Panc1 (cell line): Measurements from ENCODE around the gene CKAP5. TPM values are rescaled to one million over a fixed set of nuclear protein-coding genes. Genes with fewer than 3 reads are reported as not detected.

Experiments used
- ATAC-seq: fragments of 200-7000 bp; cut with Tn5 transposase; 2 replicates; pipeline ENCODE4 v1.9.1; 2020; ENCODE audit warnings: mild to moderate bottlenecking, moderate library complexity
- BruUV-seq: library from RNA; stranded (reverse); fragments of 400-500 nt; replicated peaks from 2 replicates; lab custom pipeline; 2021; lab: Mats Ljungman, UMichigan
- CTCF ChIA-PET: fragments of 300-600 bp; sonication (Branson Sonifier 250); formaldehyde crosslinking; loops from one replicate; lab custom pipeline; 2022; ENCODE audit warnings: antibody characterized with exemption; lab: Charles Lee
- POLR2A ChIA-PET: fragments of 300-600 bp; sonication (Branson Sonifier 250); formaldehyde crosslinking; loops from one replicate; lab custom pipeline; 2022; ENCODE audit warnings: antibody characterized with exemption; lab: Charles Lee
- DNase-seq: peaks from one replicate; pipeline ENCODE4 v3.0.0-alpha.2; 2010; ENCODE audit warnings: low read depth, low spot score
- H3K27ac ChIP-seq: 2 replicates; pipeline ENCODE4 v1.5.1; 2011; ENCODE audit warnings: mild to moderate bottlenecking, low read length, inconsistent platforms
- H3K27me3 ChIP-seq: fragments of 200-500 bp; sonication (Bioruptor generic); 2 replicates; pipeline ENCODE4 v1.6.0; 2014; ENCODE audit warnings: low read length, inconsistent platforms; ENCODE audit not compliant: control insufficient read depth, insufficient read depth
- H3K36me3 ChIP-seq: fragments of 200-500 bp; sonication (Bioruptor generic); 2 replicates; pipeline ENCODE4 v1.5.1; 2014; ENCODE audit warnings: inconsistent platforms, mild to moderate bottlenecking, low read length, moderate library complexity; ENCODE audit not compliant: control insufficient read depth, insufficient read depth
- H3K4me1 ChIP-seq: 2 replicates; pipeline ENCODE4 v1.5.1; 2011; ENCODE audit warnings: inconsistent platforms, mild to moderate bottlenecking, low read length, moderate library complexity; ENCODE audit not compliant: control insufficient read depth, insufficient read depth
- H3K4me3 ChIP-seq, 2 experiments: 2 replicates each; pipeline ENCODE4 v1.5.1; 2011 to 2012; ENCODE audit warnings: low read depth in 2 of 2, low read length in 2 of 2, mild to moderate bottlenecking in 2 of 2, inconsistent platforms in 1 of 2, moderate library complexity in 1 of 2
- H3K9me3 ChIP-seq: fragments of 200-500 bp; sonication (Bioruptor generic); 2 replicates; pipeline ENCODE4 v1.5.1; 2014; ENCODE audit warnings: low read depth, mild to moderate bottlenecking, inconsistent platforms, low read length, moderate library complexity; ENCODE audit not compliant: control insufficient read depth, insufficient read depth
- CTCF ChIP-seq: fragments of 450-650 bp; IDR thresholded peaks from 2 replicates; pipeline ENCODE4 v1.5.1; 2017; ENCODE audit warnings: mild to moderate bottlenecking
- POLR2AphosphoS5 ChIP-seq: IDR thresholded peaks from 2 replicates; pipeline ENCODE4 v1.6.1; 2012; ENCODE audit warnings: mild to moderate bottlenecking, low read depth, low read length, moderate library complexity
- SIN3A ChIP-seq: IDR thresholded peaks from 2 replicates; pipeline ENCODE4 v1.6.1; 2012; ENCODE audit warnings: low read depth, mild to moderate bottlenecking, low read length, moderate library complexity, borderline replicate concordance; ENCODE audit not compliant: insufficient read depth
- TCF7L2 ChIP-seq: IDR thresholded peaks from 2 replicates; pipeline ENCODE4 v1.6.1; 2011; ENCODE audit warnings: mild to moderate bottlenecking, low read depth, low read length, inconsistent platforms
- in situ Hi-C: cut with HindIII; loops from 2 replicates; pipeline ENCODE4 v1.10.0; 2016; ENCODE audit warnings: low sequenced_read_pairs, low pct_unique_long_range_greater_than_20kb
- intact Hi-C: fragments of 100-400 bp; cut with micrococcal nuclease; formaldehyde crosslinking; loops from one replicate; pipeline ENCODE4 v1.10.0; 2022; ENCODE audit not compliant: unreplicated experiment
- total RNA-seq: library from RNA; stranded (reverse); gene quantifications from one replicate; pipeline ENCODE4 v1.2.1, GENCODE V29; 2021; ENCODE audit not compliant: unreplicated experiment
- TF ChIP-seq, protein P1 (sequence below), 2 experiments: IDR thresholded peaks; 2 replicates each; pipeline ENCODE4 v1.6.1; 2011 to 2012; ENCODE audit warnings: low read depth in 2 of 2, control low read depth in 1 of 2, low read length in 1 of 2, mild to moderate bottlenecking in 1 of 2, moderate library complexity in 1 of 2; ENCODE audit not compliant: insufficient read depth in 1 of 2

The CKAP5 gene
- total RNA-seq, 1 experiment from 2014 or later, result 191 TPM

GRCh38 chr11:46728659-46729040, 117.4 kb downstream of the CKAP5 start:
- in situ Hi-C loops, result no loop called here
- CTCF ChIA-PET, result no interaction called here

DNA sequence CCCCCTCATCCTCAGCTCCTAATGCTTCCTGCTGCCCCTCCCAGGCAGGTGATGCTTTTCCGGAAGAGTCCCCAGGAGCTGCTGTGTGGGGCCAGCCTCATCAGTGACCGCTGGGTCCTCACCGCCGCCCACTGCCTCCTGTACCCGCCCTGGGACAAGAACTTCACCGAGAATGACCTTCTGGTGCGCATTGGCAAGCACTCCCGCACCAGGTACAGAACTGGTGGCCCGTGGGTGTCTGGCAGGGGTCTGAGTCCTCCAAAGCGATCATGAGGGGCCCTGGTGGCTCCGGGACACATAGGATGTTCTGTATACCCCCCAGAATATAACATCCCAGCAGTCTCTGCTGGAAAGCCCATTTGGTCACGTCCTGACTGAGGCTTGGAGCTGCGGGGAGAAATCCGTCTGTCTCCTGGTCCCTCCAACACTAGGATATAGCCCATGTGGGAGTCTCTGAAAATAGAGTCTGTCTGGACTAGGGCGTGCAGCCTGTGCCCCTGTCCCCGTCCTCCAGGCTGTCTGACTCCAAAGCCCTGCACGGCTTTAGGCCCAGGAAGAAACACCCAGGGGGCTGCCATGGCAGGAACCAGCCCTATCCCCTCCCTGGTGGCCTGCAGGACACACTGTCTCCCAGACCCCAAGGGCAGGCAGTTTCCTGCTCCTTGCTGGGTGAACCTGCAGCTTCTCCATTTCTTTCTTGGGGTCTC, 118.0 kb downstream of the CKAP5 start:
- Histone ChIP-seq H3K4me1 (no peaks in the 10 kb centered on the region; the same call in 1 of the 2 replicates), H3K9me3 (no peaks in the 10 kb centered on the region), H3K27me3 (no peaks in the 10 kb centered on the region), H3K4me3 (no peak overlapping the region), H3K27ac (no peak overlapping the region), H3K36me3 (no peaks in the 10 kb centered on the region)
- ChIA-PET CTCF (no interaction called here), POLR2A (no interaction called here)
- DNase-seq (no peak), ATAC-seq (peak; percentile 33; the same call in 1 of the 2 replicates)
- TF ChIP-seq SIN3A (no peak), POLR2AphosphoS5 (no peak), TCF7L2 (no peak), CTCF (no peak)
- TF ChIP-seq, protein P1, sequence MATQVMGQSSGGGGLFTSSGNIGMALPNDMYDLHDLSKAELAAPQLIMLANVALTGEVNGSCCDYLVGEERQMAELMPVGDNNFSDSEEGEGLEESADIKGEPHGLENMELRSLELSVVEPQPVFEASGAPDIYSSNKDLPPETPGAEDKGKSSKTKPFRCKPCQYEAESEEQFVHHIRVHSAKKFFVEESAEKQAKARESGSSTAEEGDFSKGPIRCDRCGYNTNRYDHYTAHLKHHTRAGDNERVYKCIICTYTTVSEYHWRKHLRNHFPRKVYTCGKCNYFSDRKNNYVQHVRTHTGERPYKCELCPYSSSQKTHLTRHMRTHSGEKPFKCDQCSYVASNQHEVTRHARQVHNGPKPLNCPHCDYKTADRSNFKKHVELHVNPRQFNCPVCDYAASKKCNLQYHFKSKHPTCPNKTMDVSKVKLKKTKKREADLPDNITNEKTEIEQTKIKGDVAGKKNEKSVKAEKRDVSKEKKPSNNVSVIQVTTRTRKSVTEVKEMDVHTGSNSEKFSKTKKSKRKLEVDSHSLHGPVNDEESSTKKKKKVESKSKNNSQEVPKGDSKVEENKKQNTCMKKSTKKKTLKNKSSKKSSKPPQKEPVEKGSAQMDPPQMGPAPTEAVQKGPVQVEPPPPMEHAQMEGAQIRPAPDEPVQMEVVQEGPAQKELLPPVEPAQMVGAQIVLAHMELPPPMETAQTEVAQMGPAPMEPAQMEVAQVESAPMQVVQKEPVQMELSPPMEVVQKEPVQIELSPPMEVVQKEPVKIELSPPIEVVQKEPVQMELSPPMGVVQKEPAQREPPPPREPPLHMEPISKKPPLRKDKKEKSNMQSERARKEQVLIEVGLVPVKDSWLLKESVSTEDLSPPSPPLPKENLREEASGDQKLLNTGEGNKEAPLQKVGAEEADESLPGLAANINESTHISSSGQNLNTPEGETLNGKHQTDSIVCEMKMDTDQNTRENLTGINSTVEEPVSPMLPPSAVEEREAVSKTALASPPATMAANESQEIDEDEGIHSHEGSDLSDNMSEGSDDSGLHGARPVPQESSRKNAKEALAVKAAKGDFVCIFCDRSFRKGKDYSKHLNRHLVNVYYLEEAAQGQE (IDR thresholded peaks at IDR 0.05; ENCODE audit: insufficient read depth in 1 of 2, low read depth in 2 of 2, low read length in 1 of 2), result no peak
- BruUV-seq, result no TSS peak
- in situ Hi-C loops, result no loop called here
- intact Hi-C loops, result no loop called here

More at GRCh38 chr11:46728659-46729040, 117.4 kb downstream of the CKAP5 start:
- no peak for TF ChIP-seq POLR2AphosphoS5
- no peak for TF ChIP-seq CTCF
- TF ChIP-seq SIN3A, result no peak
- TF ChIP-seq TCF7L2, result no peak
- TF ChIP-seq, protein P1 (IDR thresholded peaks at IDR 0.05; ENCODE audit: insufficient read depth in 1 of 2, low read depth in 2 of 2, low read length in 1 of 2), result no peak
- intact Hi-C loops, result no loop called here
- ATAC-seq, result no peak
- Histone ChIP-seq H3K27me3 (no peaks in the 10 kb centered on the region), H3K9me3 (no peaks in the 10 kb centered on the region), H3K36me3 (no peaks in the 10 kb centered on the region), H3K27ac (no peak overlapping the region), H3K4me1 (no peaks in the 10 kb centered on the region; the same call in 1 of the 2 replicates), H3K4me3 (no peak overlapping the region)
- BruUV-seq, result no TSS peak
- POLR2A ChIA-PET, result no interaction called here
- DNase-seq, result no peak
